ENCODE data around the gene FDXACB1. TPM values are rescaled to one million over a fixed set of nuclear protein-coding genes. Genes with fewer than 3 reads are reported as not detected.
A peak's percentile ranks its signal among the peaks of the same experiment; 100 is the strongest.

The FDXACB1 gene
- total RNA-seq, 1 experiment from 2014 or later, result 7.5 TPM

DNA sequence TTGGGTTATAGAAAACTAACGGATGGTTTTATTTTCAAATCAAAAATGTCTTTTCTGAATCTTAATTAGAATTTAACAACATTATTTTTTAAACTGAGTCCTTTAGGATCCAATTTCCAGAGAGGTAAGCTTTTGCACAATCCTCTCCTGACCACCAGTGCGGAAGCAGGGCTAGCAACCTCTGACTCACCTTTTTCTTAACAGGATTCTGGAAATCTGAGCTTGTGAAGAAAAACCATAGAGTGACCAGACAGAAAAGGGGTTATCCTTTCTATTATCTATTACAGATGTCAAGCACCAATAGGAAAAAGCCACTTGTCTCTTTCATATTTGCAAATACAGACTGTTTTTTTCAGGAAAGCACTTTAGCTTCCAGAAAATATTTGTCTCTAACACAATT is 32.9 kb downstream of the FDXACB1 start:
- DNase-seq (ENCODE audit: low spot score), result peak; percentile 44

DNA sequence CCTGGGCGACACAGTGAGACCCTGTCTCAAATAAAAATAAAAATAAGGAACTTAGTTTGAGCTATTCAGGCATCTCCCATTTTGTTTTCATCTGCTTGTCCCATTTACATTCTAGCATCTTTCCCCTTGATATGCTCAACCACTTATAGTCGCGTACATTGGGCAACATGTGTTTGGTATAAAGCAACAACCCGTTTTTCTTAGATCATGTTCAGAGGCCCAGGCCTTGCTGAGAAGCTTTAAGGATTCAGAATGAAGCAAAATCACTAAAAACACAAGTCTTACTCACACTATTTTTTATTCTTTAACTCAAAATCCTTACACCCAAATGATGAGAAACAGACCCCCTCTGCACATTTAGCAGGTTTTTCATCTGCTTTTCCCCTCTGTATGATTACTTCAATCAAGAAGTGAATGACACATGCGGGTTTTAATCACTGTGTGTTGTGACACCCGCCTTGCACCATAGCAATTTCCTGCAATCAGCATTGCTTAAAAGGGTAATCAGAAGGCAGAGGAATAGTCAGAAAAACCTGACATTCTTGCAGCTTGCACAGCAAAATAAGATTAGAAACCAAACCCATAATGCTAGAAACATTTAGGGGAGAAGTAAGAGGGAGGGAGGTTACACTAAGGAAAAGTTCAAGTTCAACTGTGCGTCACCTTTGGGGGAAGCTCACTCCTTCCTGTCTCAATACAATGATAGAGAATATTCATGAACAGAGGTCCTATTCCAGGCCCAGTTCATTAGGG is 33.5 kb downstream of the FDXACB1 start:
- no peak for DNase-seq (ENCODE audit: low spot score)

DNA sequence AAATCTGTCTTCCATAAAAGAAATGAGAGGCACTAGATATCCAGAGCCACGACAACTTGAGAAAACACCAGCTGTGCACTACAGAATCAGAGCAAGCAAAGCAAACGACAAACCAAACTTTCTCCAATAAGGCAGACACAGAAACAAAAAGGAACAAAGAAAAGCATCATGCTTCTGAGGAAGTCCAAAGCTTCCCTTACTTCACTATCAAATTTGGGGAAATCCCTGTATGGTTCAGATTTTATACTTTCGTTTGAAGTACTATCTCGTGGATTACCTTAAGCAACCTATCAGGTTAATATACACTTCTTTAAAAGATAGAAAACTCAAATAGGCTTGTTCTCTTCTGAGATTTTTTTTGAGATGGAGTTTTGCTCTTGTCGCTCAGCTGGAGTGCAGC is 35.3 kb downstream of the FDXACB1 start:
- DNase-seq (ENCODE audit: low spot score), result no peak

DNA sequence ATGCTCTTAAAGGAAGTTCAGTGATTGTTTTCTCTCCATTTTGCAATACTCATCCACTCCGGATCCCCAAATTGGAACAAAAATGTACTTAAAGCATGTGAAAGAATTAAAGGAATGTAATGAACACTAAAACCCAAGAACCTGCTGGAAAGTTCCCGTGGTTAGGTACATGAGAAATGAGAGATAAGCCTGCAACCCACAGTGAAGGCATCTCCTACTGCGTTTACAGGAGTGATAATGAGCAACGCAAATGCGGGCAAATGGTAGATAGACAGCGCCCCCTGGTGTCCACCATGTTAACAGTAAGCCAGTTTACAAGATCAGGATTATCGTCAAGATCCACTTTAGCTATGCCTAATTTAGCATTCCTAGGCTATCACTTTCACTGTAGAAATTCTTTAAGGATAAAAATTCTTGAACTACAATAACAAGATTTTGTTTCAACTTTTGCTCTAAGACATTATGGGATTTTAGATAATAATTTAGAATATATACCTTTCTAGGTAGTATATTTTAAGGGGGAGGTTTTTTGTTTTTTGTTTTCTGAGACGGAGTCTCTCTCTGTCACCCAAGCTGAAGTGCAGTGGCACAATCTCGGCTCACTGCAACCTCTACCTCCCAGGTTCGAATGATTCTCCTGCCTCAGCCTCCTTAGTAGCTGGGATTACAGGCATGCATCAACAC is 37.5 kb downstream of the FDXACB1 start:
- DNase-seq (ENCODE audit: low spot score), result peak; percentile 71

DNA sequence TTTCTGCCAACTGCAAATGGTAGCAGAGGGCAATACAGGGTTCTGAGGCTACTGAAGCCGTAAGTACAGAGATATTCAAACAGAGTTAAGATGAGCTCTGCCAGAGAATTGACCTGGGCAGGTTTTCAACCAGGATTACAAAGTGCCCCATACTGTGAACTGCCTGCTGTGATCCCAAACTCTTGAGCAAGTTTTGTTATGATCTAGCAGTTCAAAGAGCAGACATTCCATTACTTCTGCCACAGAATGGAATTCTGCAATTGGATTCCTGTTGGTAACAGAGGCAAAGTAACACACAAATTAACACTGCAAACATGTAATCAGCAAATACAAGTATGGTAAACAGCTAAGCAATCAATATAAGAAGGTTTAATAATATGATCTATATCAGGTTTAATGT is 38.8 kb downstream of the FDXACB1 start:
- DNase-seq (ENCODE audit: low spot score), result no peak

DNA sequence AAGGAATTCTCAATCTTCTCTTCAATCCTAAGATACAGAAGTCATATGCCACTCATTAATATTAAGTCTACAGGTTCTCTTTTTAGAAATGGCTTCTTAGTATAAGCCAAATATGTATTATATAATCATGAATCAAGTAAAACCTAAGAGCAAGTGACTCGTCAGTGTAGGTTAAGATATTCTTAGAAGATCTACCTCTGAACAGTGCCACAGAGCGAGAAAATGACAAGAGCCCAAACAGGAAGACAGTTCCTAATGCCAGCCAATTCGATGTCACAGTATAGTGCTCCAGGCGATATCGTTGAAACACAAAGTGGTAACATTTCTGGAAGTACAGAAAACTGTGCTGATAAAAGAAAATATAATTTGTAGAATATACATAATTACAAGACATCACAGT is 40.9 kb downstream of the FDXACB1 start:
- DNase-seq (ENCODE audit: low spot score), result no peak

DNA sequence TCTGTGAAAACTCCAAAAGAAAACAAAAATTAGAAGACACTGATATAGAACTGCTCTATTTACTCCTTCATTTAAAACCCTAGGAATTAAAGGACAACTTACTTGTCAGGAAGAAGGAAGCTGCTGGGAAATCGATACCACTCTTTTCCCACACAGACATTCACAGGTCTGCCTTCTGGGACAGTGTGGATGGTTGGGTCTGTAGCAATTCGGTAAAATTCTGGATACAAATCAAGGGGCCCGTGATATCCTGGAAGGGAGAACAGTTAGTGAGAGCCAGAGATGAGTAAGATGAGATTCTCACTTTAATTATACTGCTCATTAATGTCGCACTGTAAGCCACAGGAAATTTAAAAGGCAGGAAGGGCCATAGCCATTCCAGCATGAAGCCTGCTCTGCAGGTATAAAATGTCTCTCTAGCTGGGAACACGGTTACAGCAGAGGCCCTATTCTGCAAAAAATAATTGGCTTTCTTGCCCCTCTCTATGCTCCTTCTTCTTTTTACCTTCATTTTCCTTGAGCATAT is 41.5 kb downstream of the FDXACB1 start:
- DNase-seq (ENCODE audit: low spot score), result no peak

DNA sequence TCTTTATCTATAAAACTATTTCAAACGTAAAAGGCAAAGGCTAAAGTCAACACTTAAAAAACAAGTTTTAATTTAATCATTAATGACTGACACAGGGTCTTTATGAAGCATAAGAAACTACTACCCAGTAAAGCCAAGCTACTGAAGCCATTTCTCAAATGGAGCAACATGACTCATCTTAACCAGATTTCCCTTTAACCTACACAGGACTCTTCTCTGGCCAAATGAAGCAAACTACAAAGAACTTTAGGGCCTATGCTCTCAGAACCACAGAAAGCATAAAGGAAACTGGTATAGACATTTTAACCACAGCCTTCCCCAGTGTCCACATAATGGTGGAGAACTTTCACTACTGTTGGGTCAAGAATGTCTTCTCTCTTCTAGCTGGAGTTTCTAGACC is 42.2 kb downstream of the FDXACB1 start:
- DNase-seq (ENCODE audit: low spot score), result no peak

DNA sequence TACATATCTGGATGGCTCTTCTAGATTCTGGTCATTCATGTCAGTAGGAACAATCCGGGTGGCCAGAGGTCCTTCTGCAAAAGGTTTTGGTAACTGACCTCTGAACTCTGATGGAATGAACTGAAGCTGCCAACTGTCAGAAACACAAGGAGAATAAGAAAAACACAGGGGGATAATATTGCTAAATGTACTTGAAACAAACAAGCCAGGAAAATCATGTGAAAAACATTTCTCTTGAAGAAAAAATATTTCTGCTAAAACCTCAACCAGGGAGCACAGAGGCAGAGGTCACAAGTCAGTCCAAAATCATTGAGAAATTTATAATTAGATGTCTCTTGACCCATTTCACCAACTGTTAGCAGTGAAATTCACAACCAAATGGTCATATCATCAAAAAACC is 42.8 kb downstream of the FDXACB1 start:
- no peak for DNase-seq (ENCODE audit: low spot score)

DNA sequence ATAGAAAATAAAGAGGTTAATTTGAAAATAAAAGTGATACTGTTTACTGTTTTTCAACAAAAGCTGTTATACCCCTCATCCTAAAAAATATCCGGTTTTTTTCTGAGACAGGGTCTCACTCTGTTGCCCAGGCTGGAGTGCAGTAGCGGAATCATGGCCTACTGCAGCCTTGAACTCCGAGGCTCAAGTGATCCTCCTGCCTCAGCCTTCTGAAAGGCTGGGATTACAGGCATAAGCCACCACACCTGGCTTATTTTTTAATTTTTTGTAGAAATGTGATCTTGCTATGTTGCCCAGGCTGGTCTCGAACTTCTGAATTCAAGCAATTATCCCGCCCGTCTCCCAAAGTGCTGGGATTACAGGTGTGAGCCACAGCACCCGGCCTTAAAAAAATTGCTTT is 43.3 kb downstream of the FDXACB1 start:
- no peak for DNase-seq (ENCODE audit: low spot score)

DNA sequence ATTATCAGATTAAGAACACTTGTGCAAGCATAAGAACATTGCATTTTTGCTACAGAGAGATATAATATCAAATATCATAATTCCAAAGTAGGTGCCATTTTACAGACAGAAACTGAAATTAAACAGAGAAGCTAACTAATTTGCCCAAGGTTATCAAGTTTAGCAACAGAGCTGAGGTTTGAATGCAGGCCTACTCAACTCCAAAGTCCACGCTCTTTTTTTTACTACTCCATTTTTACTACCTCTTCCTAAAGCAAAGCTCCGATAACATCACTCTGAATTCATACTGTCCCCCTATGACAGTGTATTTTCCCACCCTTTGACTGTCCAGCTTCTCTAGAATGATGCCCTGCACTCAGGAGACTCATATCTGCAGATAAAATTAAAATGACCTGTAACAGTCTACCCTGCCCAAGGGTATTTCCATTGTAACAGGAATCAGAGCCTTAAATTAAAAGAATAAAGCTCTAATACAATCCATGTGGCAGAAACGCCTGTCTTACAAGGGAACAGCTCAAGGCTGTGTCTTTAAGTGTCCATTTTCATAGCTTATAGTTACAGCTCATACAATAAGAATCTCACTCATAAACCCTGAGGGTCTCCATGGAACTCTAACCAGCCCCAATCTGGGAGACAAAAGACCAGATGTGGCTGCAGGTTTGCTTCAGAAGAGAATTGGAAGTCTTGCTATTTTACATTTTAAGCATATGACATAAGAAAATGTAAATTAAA is 44.4 kb downstream of the FDXACB1 start:
- DNase-seq (ENCODE audit: low spot score), result no peak

DNA sequence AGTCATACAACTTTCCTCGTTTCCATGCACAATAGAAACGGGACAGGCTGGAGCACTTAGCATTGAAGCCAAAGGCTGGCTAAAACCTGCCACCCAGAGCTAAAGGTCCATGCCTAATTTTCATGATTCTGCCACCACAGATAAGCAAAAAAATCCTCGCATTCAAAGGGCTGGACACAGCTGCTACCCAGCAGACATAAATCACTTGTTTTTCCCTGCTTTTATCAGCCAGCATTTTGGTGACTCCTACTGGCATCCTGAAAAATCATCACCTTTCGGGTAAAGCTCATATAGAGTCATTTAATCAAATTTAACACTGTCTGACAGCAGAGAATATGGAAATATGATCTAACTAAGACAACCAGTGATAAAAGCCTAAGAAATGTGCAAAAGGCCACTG is 45.4 kb downstream of the FDXACB1 start:
- DNase-seq (ENCODE audit: low spot score), result no peak

DNA sequence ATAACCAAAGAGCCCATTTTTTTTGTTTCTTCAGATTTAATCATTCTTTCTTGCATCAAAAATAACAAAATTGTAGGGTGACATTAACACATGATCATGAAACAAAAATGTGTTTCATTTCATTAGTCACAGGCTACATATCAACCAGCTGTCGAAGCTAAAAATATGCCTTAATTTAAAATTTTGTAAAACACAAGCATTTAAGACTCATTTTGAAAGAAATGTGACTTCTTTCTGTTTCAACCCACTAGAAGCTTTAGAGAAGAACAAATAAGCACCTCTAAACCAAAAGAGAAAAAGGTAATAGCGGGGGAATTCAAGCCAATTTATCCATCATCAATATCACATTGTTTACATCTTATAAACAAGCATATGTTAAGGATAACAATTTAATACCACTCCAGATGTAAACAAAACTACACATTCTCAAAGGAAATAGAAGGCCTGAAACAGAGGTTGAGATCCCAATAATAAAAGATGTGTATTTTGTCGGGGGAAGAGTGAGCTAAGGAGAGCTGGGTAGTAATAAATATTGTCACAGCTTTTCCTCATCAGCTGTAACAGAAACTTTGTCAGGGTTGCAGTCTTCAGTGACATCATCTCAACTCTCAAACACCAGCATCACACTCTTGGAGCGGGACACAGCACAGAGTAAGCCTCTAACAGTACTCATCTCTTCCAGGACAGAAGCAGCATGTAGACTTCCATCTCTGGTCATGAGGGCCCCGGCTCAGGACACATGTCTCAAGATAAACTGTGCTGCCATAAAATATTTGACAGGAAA is 49.6 kb downstream of the FDXACB1 start:
- no peak for DNase-seq (ENCODE audit: low spot score)

DNA sequence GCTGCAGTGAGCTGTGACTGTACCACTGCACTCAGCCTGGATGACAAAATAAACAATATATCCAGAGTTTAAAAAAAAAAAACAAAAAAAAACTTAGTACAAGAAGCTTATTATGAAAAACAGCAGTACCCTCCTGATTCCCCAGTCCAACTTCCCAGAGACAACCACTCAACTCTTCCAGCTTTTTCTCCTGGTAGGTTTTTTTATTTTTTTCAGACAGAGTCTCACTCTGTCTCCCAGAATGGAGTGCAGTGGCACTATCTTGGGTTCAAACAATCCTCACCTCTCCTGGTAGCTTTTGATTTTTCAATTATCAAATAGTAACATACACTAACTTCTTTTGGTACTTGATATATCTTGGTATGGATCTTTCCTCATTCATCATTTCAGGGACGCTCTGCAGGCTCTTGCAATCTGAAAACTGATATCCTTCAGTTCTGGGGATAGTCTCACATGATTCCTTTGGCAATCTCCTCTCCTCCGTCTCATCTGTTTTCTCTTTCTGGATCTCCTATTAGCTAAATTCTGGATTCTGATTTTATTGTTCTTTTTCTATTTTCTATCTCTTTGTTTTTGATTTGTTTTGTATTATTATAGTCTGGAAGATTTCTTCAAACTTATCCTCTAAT is 52.5 kb downstream of the FDXACB1 start:
- no peak for DNase-seq (ENCODE audit: low spot score)

Other genes with a start within 250 kb of the FDXACB1 start
- gene PPP2R1B, start 112.8 kb downstream of the FDXACB1 start, total RNA-seq (2014; rRNA removed; shearing (Covaris generic)), result 29.3 and 42.4 TPM in 2 replicates
- gene ALG9, start 7.6 kb downstream of the FDXACB1 start, total RNA-seq (2014; rRNA removed; shearing (Covaris generic)), result 34.1 and 45.9 TPM in 2 replicates
- gene CFAP68, start 376 bp upstream of the FDXACB1 start, total RNA-seq (2014; rRNA removed; shearing (Covaris generic)), result 22.7 and 28.2 TPM in 2 replicates
- 0.15 TPM in 1 of 2 replicates, not detected in the other for gene CRYAB, start 32.6 kb upstream of the FDXACB1 start, total RNA-seq (2014; rRNA removed; shearing (Covaris generic))
- not detected in 2 replicates for gene HSPB2, start 33.6 kb upstream of the FDXACB1 start, total RNA-seq (2014; rRNA removed; shearing (Covaris generic))
- not detected in 2 replicates for gene C11orf52, start 39.7 kb upstream of the FDXACB1 start, total RNA-seq (2014; rRNA removed; shearing (Covaris generic))
- 4.4 and 6.3 TPM in 2 replicates for gene DIXDC1, start 58.2 kb upstream of the FDXACB1 start, total RNA-seq (2014; rRNA removed; shearing (Covaris generic))
- 49.0 and 53.2 TPM in 2 replicates for gene DLAT, start 146.2 kb upstream of the FDXACB1 start, total RNA-seq (2014; rRNA removed; shearing (Covaris generic))
- 1.4 and 2.1 TPM in 2 replicates for gene PIH1D2, start 194.9 kb upstream of the FDXACB1 start, total RNA-seq (2014; rRNA removed; shearing (Covaris generic))
- gene NKAPD1, start 195.1 kb upstream of the FDXACB1 start, total RNA-seq (2014; rRNA removed; shearing (Covaris generic)), result 24.0 and 40.7 TPM in 2 replicates
- gene TIMM8B, start 207.6 kb upstream of the FDXACB1 start, total RNA-seq (2014; rRNA removed; shearing (Covaris generic)), result 73.5 and 88.2 TPM in 2 replicates
- gene SDHD, start 207.7 kb upstream of the FDXACB1 start, total RNA-seq (2014; rRNA removed; shearing (Covaris generic)), result 207 and 214 TPM in 2 replicates

Data from H4 (cell line).